Left ventricle myocardium inferior (tissue), 1 donor: ENCODE results near the gene GPC5. TPM values are rescaled to one million over a fixed set of nuclear protein-coding genes. Genes with fewer than 3 reads are reported as not detected.

ENCODE experiments used
- DNase-seq: peaks from one replicate; pipeline ENCODE4 v3.0.0-alpha.2; 2020
- H3K27ac ChIP-seq: fragments of 200-600 bp; replicated peaks from 2 replicates; pipeline ENCODE4 v1.8.0; 2021
- H3K27me3 ChIP-seq: fragments of 200-600 bp; 2 replicates; pipeline ENCODE4 v1.8.0; 2021; ENCODE audit warnings: low read depth
- H3K36me3 ChIP-seq: fragments of 200-600 bp; 2 replicates; pipeline ENCODE4 v1.8.0; 2021
- H3K4me1 ChIP-seq: fragments of 200-600 bp; 2 replicates; pipeline ENCODE4 v1.8.0; 2021
- H3K4me3 ChIP-seq: fragments of 200-600 bp; 2 replicates; pipeline ENCODE4 v1.8.0; 2021; ENCODE audit warnings: mild to moderate bottlenecking, moderate library complexity
- H3K9me3 ChIP-seq: fragments of 200-600 bp; replicated peaks from 2 replicates; pipeline ENCODE4 v1.8.0; 2021
- intact Hi-C: fragments of 100-400 bp; cut with micrococcal nuclease; formaldehyde crosslinking; loops from one replicate; pipeline ENCODE4 v1.11.0; 2022
- microRNA-seq: library from miRNA; unstranded; fragments of <30 nt; microRNA quantifications from one replicate; pipeline ENCODE4 v1.2.0, GENCODE V29; 2020
- total RNA-seq: library from RNA; stranded (reverse); fragmentation: NEBNext Ultra II Directional; extraction: Animal tissue kit (Norgen Biotek cat#: 25700); gene quantifications from one replicate; pipeline ENCODE4 v1.2.1, GENCODE V29; 2021
- TF ChIP-seq, protein P1 (sequence below): fragments of 200-600 bp; IDR thresholded peaks from 2 replicates; pipeline ENCODE4 v1.8.0; 2021; ENCODE audit warnings: antibody characterized with exemption, mild to moderate bottlenecking, borderline replicate concordance
- donor health status: DM: no; HTN: yes; CAD: no; lungs with severe emphysema.

The GPC5 gene
- total RNA-seq, 1 donor from 2014 or later = 1.5 TPM

DNA sequence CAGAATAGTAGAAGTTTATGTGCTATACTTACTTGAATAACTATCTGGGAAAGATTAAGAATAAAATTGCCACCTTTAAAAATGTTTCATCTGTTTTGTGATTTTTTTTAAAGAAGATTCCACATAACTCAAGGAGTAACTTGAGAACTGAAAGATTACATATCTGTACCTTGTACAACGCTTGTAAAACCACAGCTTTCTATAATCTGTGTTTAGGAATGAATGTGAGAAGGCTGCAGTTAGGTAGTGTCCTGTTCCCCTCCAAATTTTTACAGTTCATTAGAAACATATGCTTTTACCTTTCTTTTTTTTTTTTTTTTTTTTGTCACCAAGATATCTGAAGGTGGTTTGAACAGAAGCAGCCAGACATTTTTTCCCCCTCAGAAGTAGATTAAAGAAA, 1515.4 kb downstream of the GPC5 start:
- Histone ChIP-seq H3K27ac (no peak overlapping the region), H3K4me1 (no peaks in the 10 kb centered on the region), H3K27me3 (no peaks in the 10 kb centered on the region), H3K9me3 (no peaks in the 10 kb centered on the region), H3K36me3 (no peaks in the 10 kb centered on the region), H3K4me3 (no peak overlapping the region)
- intact Hi-C loops = no loop called here
- TF ChIP-seq, protein P1, sequence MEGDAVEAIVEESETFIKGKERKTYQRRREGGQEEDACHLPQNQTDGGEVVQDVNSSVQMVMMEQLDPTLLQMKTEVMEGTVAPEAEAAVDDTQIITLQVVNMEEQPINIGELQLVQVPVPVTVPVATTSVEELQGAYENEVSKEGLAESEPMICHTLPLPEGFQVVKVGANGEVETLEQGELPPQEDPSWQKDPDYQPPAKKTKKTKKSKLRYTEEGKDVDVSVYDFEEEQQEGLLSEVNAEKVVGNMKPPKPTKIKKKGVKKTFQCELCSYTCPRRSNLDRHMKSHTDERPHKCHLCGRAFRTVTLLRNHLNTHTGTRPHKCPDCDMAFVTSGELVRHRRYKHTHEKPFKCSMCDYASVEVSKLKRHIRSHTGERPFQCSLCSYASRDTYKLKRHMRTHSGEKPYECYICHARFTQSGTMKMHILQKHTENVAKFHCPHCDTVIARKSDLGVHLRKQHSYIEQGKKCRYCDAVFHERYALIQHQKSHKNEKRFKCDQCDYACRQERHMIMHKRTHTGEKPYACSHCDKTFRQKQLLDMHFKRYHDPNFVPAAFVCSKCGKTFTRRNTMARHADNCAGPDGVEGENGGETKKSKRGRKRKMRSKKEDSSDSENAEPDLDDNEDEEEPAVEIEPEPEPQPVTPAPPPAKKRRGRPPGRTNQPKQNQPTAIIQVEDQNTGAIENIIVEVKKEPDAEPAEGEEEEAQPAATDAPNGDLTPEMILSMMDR = no peak
- no peak for DNase-seq

Small RNA genes lying within 50 kb of the gene (microRNA-seq; reads per million reads assigned to microRNA genes)
- not detected for gene MIR548AS

Other genes with a start within 250 kb of the GPC5 start
- gene MIR17HG, start 50.9 kb upstream of the GPC5 start, total RNA-seq = 1.3 TPM